ENCODE data around the gene PRM1. TPM values are rescaled to one million over a fixed set of nuclear protein-coding genes. Genes with fewer than 3 reads are reported as not detected.

PRM1 gene
- polyA plus RNA-seq, 2 donors, result not detected

- Histone ChIP-seq H3K36me3 (ENCODE audit: control insufficient read depth in 2 of 2, insufficient read depth in 2 of 2, low read length in 1 of 2) (no peaks in the 10 kb centered on the region), H3K4me3 (ENCODE audit: low read depth in 1 of 2, low read length in 2 of 2) (no peak overlapping the region), H3K4me1 (ENCODE audit: control insufficient read depth in 2 of 2, insufficient read depth in 2 of 2, low read length in 1 of 2) (no peaks in the 10 kb centered on the region), H3K27ac (ENCODE audit: low read depth in 2 of 2, low read length in 1 of 2) (no peak overlapping the region), H3K9me3 (ENCODE audit: control insufficient read depth in 2 of 2, insufficient read depth in 1 of 2, low read depth in 1 of 2, low read length in 1 of 2) (no peaks in the 10 kb centered on the region), H3K27me3 (ENCODE audit: control insufficient read depth in 1 of 2, insufficient read depth in 2 of 2, low read length in 2 of 2) (no peaks in the 10 kb centered on the region)
- 95 to 96% methylated on average over 15 of the region's 15 CpGs for WGBS, 2 donors
Measured at GRCh38 chr16:11238272-11239202, 42.6 kb downstream of the PRM1 start.

- Histone ChIP-seq H3K9me3 (ENCODE audit: control insufficient read depth in 2 of 2, insufficient read depth in 1 of 2, low read depth in 1 of 2, low read length in 1 of 2) (no peaks in the 10 kb centered on the region), H3K4me3 (ENCODE audit: low read depth in 1 of 2, low read length in 2 of 2) (no peak overlapping the region), H3K36me3 (ENCODE audit: control insufficient read depth in 2 of 2, insufficient read depth in 2 of 2, low read length in 1 of 2) (no peaks in the 10 kb centered on the region), H3K27ac (ENCODE audit: low read depth in 2 of 2, low read length in 1 of 2) (no peak overlapping the region), H3K4me1 (ENCODE audit: control insufficient read depth in 2 of 2, insufficient read depth in 2 of 2, low read length in 1 of 2) (no peaks in the 10 kb centered on the region), H3K27me3 (ENCODE audit: control insufficient read depth in 1 of 2, insufficient read depth in 2 of 2, low read length in 2 of 2) (no peaks in the 10 kb centered on the region)
- WGBS, 2 donors, result 78 to 84% methylated on average over 10 of the region's 10 CpGs
Measured at GRCh38 chr16:11236461-11237254, 44.5 kb downstream of the PRM1 start.

GRCh38 chr16:11235703-11235991 lies 45.5 kb downstream of the PRM1 start:
- Histone ChIP-seq H3K4me3 (ENCODE audit: low read depth in 1 of 2, low read length in 2 of 2) (no peak overlapping the region), H3K36me3 (ENCODE audit: control insufficient read depth in 2 of 2, insufficient read depth in 2 of 2, low read length in 1 of 2) (no peaks in the 10 kb centered on the region), H3K27me3 (ENCODE audit: control insufficient read depth in 1 of 2, insufficient read depth in 2 of 2, low read length in 2 of 2) (no peaks in the 10 kb centered on the region), H3K9me3 (ENCODE audit: control insufficient read depth in 2 of 2, insufficient read depth in 1 of 2, low read depth in 1 of 2, low read length in 1 of 2) (no peaks in the 10 kb centered on the region), H3K4me1 (ENCODE audit: control insufficient read depth in 2 of 2, insufficient read depth in 2 of 2, low read length in 1 of 2) (no peaks in the 10 kb centered on the region), H3K27ac (ENCODE audit: low read depth in 2 of 2, low read length in 1 of 2) (no peak overlapping the region)
- WGBS, 2 donors, result 62 to 79% methylated on average over 5 of the region's 5 CpGs

GRCh38 chr16:11234884-11235702 lies 46.0 kb downstream of the PRM1 start:
- H3K9me3 ChIP-seq (ENCODE audit: control insufficient read depth in 2 of 2, insufficient read depth in 1 of 2, low read depth in 1 of 2, low read length in 1 of 2), result no peaks in the 10 kb centered on the region
- H3K4me3 ChIP-seq (ENCODE audit: low read depth in 1 of 2, low read length in 2 of 2), result no peak overlapping the region
- no peaks in the 10 kb centered on the region for H3K27me3 ChIP-seq (ENCODE audit: control insufficient read depth in 1 of 2, insufficient read depth in 2 of 2, low read length in 2 of 2)
- WGBS, 2 donors, result 85 to 86% methylated on average over 13 of the region's 13 CpGs
- no peaks in the 10 kb centered on the region for H3K36me3 ChIP-seq (ENCODE audit: control insufficient read depth in 2 of 2, insufficient read depth in 2 of 2, low read length in 1 of 2)
- H3K27ac ChIP-seq (ENCODE audit: low read depth in 2 of 2, low read length in 1 of 2), result no peak overlapping the region
- H3K4me1 ChIP-seq (ENCODE audit: control insufficient read depth in 2 of 2, insufficient read depth in 2 of 2, low read length in 1 of 2), result peaks cover 0 to under 1% of the 10 kb centered on the region in 2 donors

- H3K4me3 ChIP-seq (ENCODE audit: low read depth in 1 of 2, low read length in 2 of 2), result no peak overlapping the region
- H3K36me3 ChIP-seq (ENCODE audit: control insufficient read depth in 2 of 2, insufficient read depth in 2 of 2, low read length in 1 of 2), result no peaks in the 10 kb centered on the region
- H3K27ac ChIP-seq (ENCODE audit: low read depth in 2 of 2, low read length in 1 of 2), result peak overlapping the region in 1 of 2 donors; percentile 59
- no peaks in the 10 kb centered on the region for H3K9me3 ChIP-seq (ENCODE audit: control insufficient read depth in 2 of 2, insufficient read depth in 1 of 2, low read depth in 1 of 2, low read length in 1 of 2)
- H3K4me1 ChIP-seq (ENCODE audit: control insufficient read depth in 2 of 2, insufficient read depth in 2 of 2, low read length in 1 of 2), result peaks cover 0 to 5% of the 10 kb centered on the region in 2 donors
- WGBS, 2 donors, result 79 to 87% methylated on average over 8 of the region's 8 CpGs
- no peaks in the 10 kb centered on the region for H3K27me3 ChIP-seq (ENCODE audit: control insufficient read depth in 1 of 2, insufficient read depth in 2 of 2, low read length in 2 of 2)
Measured at GRCh38 chr16:11233727-11234376, 47.3 kb downstream of the PRM1 start.

- H3K27ac ChIP-seq (ENCODE audit: low read depth in 2 of 2, low read length in 1 of 2), result peak overlapping the region; percentile 59 to 73
- H3K27me3 ChIP-seq (ENCODE audit: control insufficient read depth in 1 of 2, insufficient read depth in 2 of 2, low read length in 2 of 2), result no peaks in the 10 kb centered on the region
- no peak overlapping the region for H3K4me3 ChIP-seq (ENCODE audit: low read depth in 1 of 2, low read length in 2 of 2)
- H3K9me3 ChIP-seq (ENCODE audit: control insufficient read depth in 2 of 2, insufficient read depth in 1 of 2, low read depth in 1 of 2, low read length in 1 of 2), result no peaks in the 10 kb centered on the region
- H3K4me1 ChIP-seq (ENCODE audit: control insufficient read depth in 2 of 2, insufficient read depth in 2 of 2, low read length in 1 of 2), result peaks cover 0 to 5% of the 10 kb centered on the region in 2 donors
- no peaks in the 10 kb centered on the region for H3K36me3 ChIP-seq (ENCODE audit: control insufficient read depth in 2 of 2, insufficient read depth in 2 of 2, low read length in 1 of 2)
- WGBS, 2 donors, result 54 to 61% methylated on average over 35 of the region's 35 CpGs
Measured at GRCh38 chr16:11232852-11233726, 48.0 kb downstream of the PRM1 start.

- H3K27ac ChIP-seq (ENCODE audit: low read depth in 2 of 2, low read length in 1 of 2), result no peak overlapping the region
- 79 to 83% methylated on average over 1 to 2 of the region's 3 CpGs for WGBS, 2 donors
- H3K4me1 ChIP-seq (ENCODE audit: control insufficient read depth in 2 of 2, insufficient read depth in 2 of 2, low read length in 1 of 2), result peaks cover 0 to 5% of the 10 kb centered on the region in 2 donors
- H3K27me3 ChIP-seq (ENCODE audit: control insufficient read depth in 1 of 2, insufficient read depth in 2 of 2, low read length in 2 of 2), result no peaks in the 10 kb centered on the region
- H3K36me3 ChIP-seq (ENCODE audit: control insufficient read depth in 2 of 2, insufficient read depth in 2 of 2, low read length in 1 of 2), result no peaks in the 10 kb centered on the region
- H3K9me3 ChIP-seq (ENCODE audit: control insufficient read depth in 2 of 2, insufficient read depth in 1 of 2, low read depth in 1 of 2, low read length in 1 of 2), result no peaks in the 10 kb centered on the region
- H3K4me3 ChIP-seq (ENCODE audit: low read depth in 1 of 2, low read length in 2 of 2), result no peak overlapping the region
Measured at GRCh38 chr16:11232302-11232851, 48.8 kb downstream of the PRM1 start.

GRCh38 chr16:11231367-11231970 lies 49.7 kb downstream of the PRM1 start:
- Histone ChIP-seq H3K9me3 (ENCODE audit: control insufficient read depth in 2 of 2, insufficient read depth in 1 of 2, low read depth in 1 of 2, low read length in 1 of 2) (no peaks in the 10 kb centered on the region), H3K4me1 (ENCODE audit: control insufficient read depth in 2 of 2, insufficient read depth in 2 of 2, low read length in 1 of 2) (peaks cover 0 to 5% of the 10 kb centered on the region in 2 donors), H3K27me3 (ENCODE audit: control insufficient read depth in 1 of 2, insufficient read depth in 2 of 2, low read length in 2 of 2) (no peaks in the 10 kb centered on the region), H3K36me3 (ENCODE audit: control insufficient read depth in 2 of 2, insufficient read depth in 2 of 2, low read length in 1 of 2) (no peaks in the 10 kb centered on the region), H3K4me3 (ENCODE audit: low read depth in 1 of 2, low read length in 2 of 2) (no peak overlapping the region), H3K27ac (ENCODE audit: low read depth in 2 of 2, low read length in 1 of 2) (no peak overlapping the region)
- WGBS, 2 donors, result 80 to 83% methylated on average over 10 of the region's 10 CpGs
